ENCODE results near the gene CD34.
"Not testable (repeated sequence)": the region's sequence is repeated elsewhere in the genome, so short reads cannot be mapped to it uniquely, and the experiment has no call there.

The CD34 gene

GRCh38 chr1:207898836-207899235, 12.1 kb downstream of the CD34 start:
- DNase-seq (ENCODE audit: low spot score), result no peak

- no peak for DNase-seq (ENCODE audit: low spot score)
Observed at GRCh38 chr1:207898260-207898659, 12.7 kb downstream of the CD34 start.

GRCh38 chr1:207897188-207897587, 13.7 kb downstream of the CD34 start:
- no peak for DNase-seq (ENCODE audit: low spot score)

- DNase-seq (ENCODE audit: low spot score), result no peak
Observed at GRCh38 chr1:207896547-207896946, 14.4 kb downstream of the CD34 start.

GRCh38 chr1:207894704-207895103, 16.2 kb downstream of the CD34 start:
- DNase-seq (ENCODE audit: low spot score), result no peak

GRCh38 chr1:207893737-207894582, 17.0 kb downstream of the CD34 start:
- no peak for DNase-seq (ENCODE audit: low spot score)

GRCh38 chr1:207892764-207893163, 18.2 kb downstream of the CD34 start:
- DNase-seq (ENCODE audit: low spot score), result no peak

- DNase-seq (ENCODE audit: low spot score), result no peak
Observed at GRCh38 chr1:207891148-207891547, 19.8 kb downstream of the CD34 start.

- peak; percentile 88 for DNase-seq (ENCODE audit: low spot score)
Observed at GRCh38 chr1:207890136-207890738, 20.7 kb downstream of the CD34 start.

GRCh38 chr1:207888652-207889051, 22.3 kb downstream of the CD34 start:
- DNase-seq (ENCODE audit: low spot score), result no peak

GRCh38 chr1:207887542-207888201, 23.3 kb downstream of the CD34 start:
- DNase-seq (ENCODE audit: low spot score), result no peak

GRCh38 chr1:207886227-207886626, 24.7 kb downstream of the CD34 start:
- DNase-seq (ENCODE audit: low spot score), result no peak

GRCh38 chr1:207885129-207886032, 25.5 kb downstream of the CD34 start:
- DNase-seq (ENCODE audit: low spot score), result peak; percentile 77

GRCh38 chr1:207884266-207885029, 26.5 kb downstream of the CD34 start:
- no peak for DNase-seq (ENCODE audit: low spot score)

- DNase-seq (ENCODE audit: low spot score), result no peak
Observed at GRCh38 chr1:207883660-207884250, 27.2 kb downstream of the CD34 start.

GRCh38 chr1:207883104-207883651, 27.7 kb downstream of the CD34 start:
- DNase-seq (ENCODE audit: low spot score), result no peak

- DNase-seq (ENCODE audit: low spot score), result no peak
Observed at GRCh38 chr1:207882692-207883091, 28.2 kb downstream of the CD34 start.

- no peak for DNase-seq (ENCODE audit: low spot score)
Observed at GRCh38 chr1:207878939-207879338, 32.0 kb downstream of the CD34 start.

- DNase-seq (ENCODE audit: low spot score), result not testable (repeated sequence)
Observed at GRCh38 chr1:207877914-207878313, 33.0 kb downstream of the CD34 start.

- no peak for DNase-seq (ENCODE audit: low spot score)
Observed at GRCh38 chr1:207876131-207876530, 34.8 kb downstream of the CD34 start.

GRCh38 chr1:207875532-207875931, 35.4 kb downstream of the CD34 start:
- DNase-seq (ENCODE audit: low spot score), result no peak
